Left lung (tissue), 10 donors: ENCODE measurements around the gene KAZALD1. TPM values are rescaled to one million over a fixed set of nuclear protein-coding genes. Genes with fewer than 3 reads are reported as not detected.
A peak's percentile ranks its signal among the peaks of the same experiment; 100 is the strongest.

Experiments used
- ATAC-seq: fragments of 200-7000 bp; cut with Tn5 transposase; one replicate; pipeline ENCODE4 v1.9.1; 2020; ENCODE audit warnings: moderate library complexity
- DNase-seq, 4 donors: peaks; one replicate each; pipeline ENCODE4 v3.0.0-alpha.2; 2013 to 2020
- H3K27ac ChIP-seq, 2 donors: fragments of 200-600 bp; sonication (generic) in 1 of 2; one replicate each; pipeline versions ENCODE4 v1.5.0 to v1.8.0; 2020 to 2021
- H3K27me3 ChIP-seq, 2 donors: fragments of 200-600 bp; sonication (generic) in 1 of 2; one replicate each; pipeline versions ENCODE4 v1.5.0 to v1.8.0; 2020 to 2021
- H3K36me3 ChIP-seq, 2 donors: fragments of 200-600 bp; sonication (generic) in 1 of 2; one replicate each; pipeline versions ENCODE4 v1.5.0 to v1.8.0; 2020 to 2021
- H3K4me1 ChIP-seq, 2 donors: fragments of 200-600 bp; one replicate each; pipeline ENCODE4 v1.8.0; 2021
- H3K4me3 ChIP-seq, 2 donors: fragments of 200-600 bp; sonication (generic) in 1 of 2; one replicate each; pipeline versions ENCODE4 v1.5.0 to v1.8.0; 2020 to 2021; ENCODE audit warnings: mild to moderate bottlenecking in 1 of 2
- H3K9me3 ChIP-seq, 2 donors: fragments of 200-600 bp; sonication (generic) in 1 of 2; one replicate each; pipeline versions ENCODE4 v1.5.0 to v1.8.0; 2020 to 2021
- CTCF ChIP-seq, 2 donors: fragments of 200-600 bp; sonication (generic) in 1 of 2; IDR thresholded peaks; one replicate each; pipeline versions ENCODE4 v1.5.0 to v1.8.0; 2021; ENCODE audit warnings: antibody characterized with exemption in 2 of 2
- intact Hi-C, 2 donors: fragments of 100-400 bp; cut with DNase I; formaldehyde crosslinking; loops; one replicate each; pipeline versions ENCODE4 v1.11.2 to v1.14.2; 2022
- polyA plus RNA-seq, 6 donors: library from polyadenylated mRNA; unstranded; fragments of 120-200 nt; gene quantifications; one replicate each; pipeline ENCODE4 v1.2.1, GENCODE V29; 2013; ENCODE audit not compliant: insufficient read length in 6 of 6
- total RNA-seq, 2 donors: library from RNA; stranded (reverse); fragmentation: NEBNext Ultra II Directional; extraction: Animal tissue kit (Norgen Biotek cat#: 25700); gene quantifications; one replicate each; pipeline ENCODE4 v1.2.1, GENCODE V29; 2021
- donor health status: DM: no; HTN: yes; CAD: no.
- donor health status: DM: no; HTN: no; CAD: no.

KAZALD1 gene
- total and polyA plus RNA-seq, 8 donors = 7.1 to 17.0 (median 12.0) TPM

- Histone ChIP-seq H3K4me3 (peak overlapping the region; percentile 60 to 65), H3K27me3 (peaks cover 4 to 21% of the 10 kb centered on the region in 2 donors), H3K4me1 (peaks cover 6 to 25% of the 10 kb centered on the region in 2 donors), H3K27ac (peak overlapping the region in 1 of 2 donors; percentile 93), H3K36me3 (peaks cover 0 to 13% of the 10 kb centered on the region in 2 donors), H3K9me3 (no peaks in the 10 kb centered on the region)
- intact Hi-C loops = no loop called here
- no peak for DNase-seq
- TF ChIP-seq CTCF (IDR thresholded peaks at IDR 0.05) = no peak
- no peak for ATAC-seq
Observed at GRCh38 chr10:101030496-101031127, 31.2 kb upstream of the KAZALD1 start.

GRCh38 chr10:101031128-101031795, 30.5 kb upstream of the KAZALD1 start, which contains the start of the genes PDZD7 and SFXN3:
Gene PDZD7 (minus strand): TSS chr10:101031129. CDS start chr10:101030219, 910 bp downstream.
Gene SFXN3 (plus strand): TSS chr10:101031234. CDS start chr10:101034695, 3,461 bp downstream.
- Histone ChIP-seq H3K27me3 (peaks cover 4 to 21% of the 10 kb centered on the region in 2 donors), H3K4me1 (peaks cover 6 to 25% of the 10 kb centered on the region in 2 donors), H3K27ac (peak within 1 kb of the TSS; percentile 93 to 95), H3K9me3 (no peaks in the 10 kb centered on the region), H3K4me3 (peak within 1 kb of the TSS; percentile 60 to 65), H3K36me3 (peaks cover 0 to 19% of the 10 kb centered on the region in 2 donors)
- intact Hi-C loops = no loop called here
- peak; percentile 89 for ATAC-seq
- peak; percentile 83 to 99 (median 94) for DNase-seq
- no peak for TF ChIP-seq CTCF (IDR thresholded peaks at IDR 0.05)

GRCh38 chr10:101031796-101032636, 29.8 kb upstream of the KAZALD1 start:
- ATAC-seq (peak; percentile 67), DNase-seq (peak; percentile 71 to 97 (median 90))
- H3K36me3 ChIP-seq = peaks cover 0 to 27% of the 10 kb centered on the region in 2 donors
- H3K27me3 ChIP-seq = peaks cover 4 to 21% of the 10 kb centered on the region in 2 donors
- peak overlapping the region; percentile 93 to 95 for H3K27ac ChIP-seq
- no peak for TF ChIP-seq CTCF (IDR thresholded peaks at IDR 0.05)
- no peaks in the 10 kb centered on the region for H3K9me3 ChIP-seq
- intact Hi-C loops = no loop called here
- H3K4me1 ChIP-seq = peaks cover 6 to 25% of the 10 kb centered on the region in 2 donors
- peak overlapping the region; percentile 60 to 65 for H3K4me3 ChIP-seq

GRCh38 chr10:101032637-101033224, 29.1 kb upstream of the KAZALD1 start:
- ATAC-seq (peak; percentile 72), DNase-seq (peak in 2 of 4 donors; percentile 55 to 82)
- H3K27ac ChIP-seq = peak overlapping the region; percentile 93 to 95
- no peak for TF ChIP-seq CTCF (IDR thresholded peaks at IDR 0.05)
- H3K4me3 ChIP-seq = peak overlapping the region; percentile 60 to 65
- H3K4me1 ChIP-seq = peaks cover 6 to 25% of the 10 kb centered on the region in 2 donors
- intact Hi-C loops = no loop called here
- H3K9me3 ChIP-seq = no peaks in the 10 kb centered on the region
- H3K36me3 ChIP-seq = peaks cover 0 to 34% of the 10 kb centered on the region in 2 donors
- H3K27me3 ChIP-seq = peaks cover 4 to 21% of the 10 kb centered on the region in 2 donors
